ENCODE data around the gene VWC2L.

Gene VWC2L

DNA sequence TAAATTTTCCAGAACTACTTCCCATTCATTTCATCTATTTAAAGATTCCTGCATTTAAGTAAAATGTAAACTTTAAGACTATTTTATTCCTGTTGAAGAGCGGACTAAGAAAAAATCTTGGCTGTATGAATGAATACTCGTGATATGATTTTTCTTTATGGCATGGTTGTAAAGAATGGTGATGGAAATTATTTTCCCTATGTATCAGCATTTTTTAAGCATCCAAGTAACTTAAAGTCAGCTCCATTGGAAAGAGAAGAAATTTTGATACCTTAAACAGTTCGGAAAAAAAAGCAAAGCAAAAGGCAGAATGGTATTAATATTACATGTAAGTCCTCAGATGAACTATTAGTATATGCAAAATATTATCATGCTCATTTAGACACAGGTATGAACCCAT lies 58.9 kb downstream of the VWC2L start:
- DNase-seq (ENCODE audit: low spot score) = no peak

- no peak for DNase-seq (ENCODE audit: low spot score)
Measured at GRCh38 chr2:214471382-214471781, 60.5 kb downstream of the VWC2L start.

GRCh38 chr2:214471990-214472389 lies 61.1 kb downstream of the VWC2L start:
- no peak for DNase-seq (ENCODE audit: low spot score)

- DNase-seq (ENCODE audit: low spot score) = no peak
Measured at GRCh38 chr2:214477305-214477704, 66.5 kb downstream of the VWC2L start.

DNA sequence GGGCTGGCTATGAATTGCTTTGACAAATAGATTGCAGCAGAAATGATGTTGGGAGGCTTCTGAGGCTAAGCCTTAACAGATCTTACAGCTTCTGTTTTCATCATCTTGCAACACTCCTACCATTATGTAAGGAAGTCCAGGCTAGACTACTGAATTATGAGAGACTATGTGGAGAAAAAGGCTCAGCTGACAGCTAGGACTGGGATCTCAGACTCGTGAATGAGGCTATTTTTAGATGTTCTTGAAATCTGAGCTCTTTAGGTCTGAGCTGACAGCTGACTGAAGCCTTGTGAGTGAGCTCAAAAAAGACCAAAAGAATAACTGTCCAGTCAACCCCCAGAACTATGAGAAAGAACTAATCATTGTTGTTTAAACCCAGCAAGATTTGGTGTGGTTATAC lies 70.3 kb downstream of the VWC2L start:
- DNase-seq (ENCODE audit: low spot score) = peak; percentile 8

- no peak for DNase-seq (ENCODE audit: low spot score)
Measured at GRCh38 chr2:214482728-214483127, 71.9 kb downstream of the VWC2L start.

DNA sequence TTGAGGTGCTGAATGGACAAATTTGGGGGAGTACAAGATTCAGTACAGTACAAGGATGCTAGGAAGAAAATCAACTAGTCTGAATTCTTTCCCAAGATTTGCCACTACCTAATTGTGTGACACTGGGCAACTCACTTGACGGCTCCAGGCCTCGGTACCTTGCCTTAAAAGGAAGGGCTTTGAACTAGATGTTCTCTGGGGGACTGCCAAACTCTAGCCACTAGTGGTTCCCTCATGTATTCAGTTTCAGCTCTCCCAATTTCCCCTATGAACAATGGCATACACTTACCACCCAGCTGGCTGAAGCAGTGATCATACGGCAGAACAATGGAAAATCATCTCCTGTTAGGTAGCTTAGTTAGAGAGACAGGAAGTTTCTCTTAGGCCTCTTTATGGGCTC lies 73.4 kb downstream of the VWC2L start:
- no peak for DNase-seq (ENCODE audit: low spot score)

DNA sequence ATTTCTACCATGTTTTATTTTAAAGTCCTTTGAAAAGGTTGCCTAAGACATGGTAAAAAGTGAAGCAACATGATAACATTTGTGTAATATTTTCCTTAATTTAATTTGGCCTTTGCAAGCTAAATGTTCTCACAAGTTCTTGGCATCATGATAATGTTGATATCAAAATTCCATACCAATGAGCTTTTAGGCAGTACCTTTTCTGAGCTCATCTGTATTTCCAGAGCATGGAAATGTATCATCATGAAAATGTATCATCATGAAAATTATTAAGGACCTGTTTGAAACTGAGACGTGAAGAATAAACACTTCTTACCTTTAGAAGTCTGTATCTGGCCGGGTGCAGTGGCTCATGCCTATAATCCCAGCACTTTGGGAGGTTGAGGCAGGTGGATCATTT lies 73.8 kb downstream of the VWC2L start:
- DNase-seq (ENCODE audit: low spot score) = no peak

- DNase-seq (ENCODE audit: low spot score) = no peak
Measured at GRCh38 chr2:214489181-214489580, 78.3 kb downstream of the VWC2L start.

DNA sequence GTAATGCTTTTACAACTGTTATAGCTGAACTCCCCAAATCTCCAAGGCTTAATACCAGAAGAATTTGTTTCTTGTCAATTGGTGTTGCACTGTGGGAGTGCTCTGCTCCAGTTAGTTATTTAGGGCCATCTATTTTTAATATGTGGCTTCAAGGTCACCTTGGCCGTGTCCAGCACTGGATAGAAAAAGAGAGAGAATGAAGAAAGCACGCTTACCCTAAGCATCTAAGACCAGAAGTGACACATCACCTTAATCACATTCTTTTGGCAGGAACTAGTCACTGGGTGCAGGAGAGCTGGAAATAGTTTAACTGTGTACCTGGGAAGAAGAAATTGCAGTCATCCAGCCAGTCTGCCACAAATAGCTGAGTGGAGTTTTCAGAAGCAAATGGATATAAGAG lies 78.8 kb downstream of the VWC2L start:
- DNase-seq (ENCODE audit: low spot score) = no peak

GRCh38 chr2:214492152-214492551 lies 81.3 kb downstream of the VWC2L start:
- DNase-seq (ENCODE audit: low spot score) = no peak

DNA sequence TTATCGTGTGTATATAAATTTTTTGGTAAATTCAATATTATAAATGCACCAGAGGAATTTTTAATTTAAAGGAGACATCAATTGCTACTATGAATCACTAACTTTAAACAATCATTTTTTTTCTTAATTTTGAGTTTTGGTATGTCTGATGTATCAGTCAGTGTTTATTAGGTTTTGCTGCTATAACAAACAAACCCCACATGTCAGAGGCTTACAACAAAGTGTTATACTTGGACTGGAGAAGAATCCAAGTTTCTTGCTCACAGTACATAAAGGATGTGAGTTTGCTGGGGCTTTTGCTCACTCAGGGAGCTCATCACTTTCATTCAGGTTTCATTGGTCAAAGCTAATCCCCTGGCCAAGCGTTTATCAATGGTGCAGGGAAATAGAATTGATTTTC lies 81.8 kb downstream of the VWC2L start:
- DNase-seq (ENCODE audit: low spot score) = no peak

- no peak for DNase-seq (ENCODE audit: low spot score)
Measured at GRCh38 chr2:214497489-214497888, 86.6 kb downstream of the VWC2L start.

DNA sequence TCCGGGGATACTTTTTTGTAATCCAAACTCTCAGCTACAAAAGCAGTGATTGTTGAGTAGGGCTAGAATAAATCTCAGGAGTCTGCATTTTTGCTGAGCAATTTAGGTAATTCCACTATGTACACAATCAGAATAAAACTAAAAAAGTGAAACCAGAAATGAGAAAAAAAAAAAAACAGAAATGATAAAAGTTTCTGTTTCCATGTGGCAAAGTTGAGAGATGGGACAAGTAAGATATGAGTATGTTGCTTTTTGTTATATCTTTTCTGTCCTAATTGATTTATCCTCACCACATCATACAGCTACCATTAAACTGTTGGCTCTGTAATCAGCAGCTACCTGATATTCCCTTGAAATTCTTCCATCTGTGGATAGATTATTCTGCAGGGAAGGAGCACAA lies 92.7 kb downstream of the VWC2L start:
- DNase-seq (ENCODE audit: low spot score) = no peak

GRCh38 chr2:214504599-214505376 lies 93.9 kb downstream of the VWC2L start:
- peak; percentile 2 for DNase-seq (ENCODE audit: low spot score)

DNA sequence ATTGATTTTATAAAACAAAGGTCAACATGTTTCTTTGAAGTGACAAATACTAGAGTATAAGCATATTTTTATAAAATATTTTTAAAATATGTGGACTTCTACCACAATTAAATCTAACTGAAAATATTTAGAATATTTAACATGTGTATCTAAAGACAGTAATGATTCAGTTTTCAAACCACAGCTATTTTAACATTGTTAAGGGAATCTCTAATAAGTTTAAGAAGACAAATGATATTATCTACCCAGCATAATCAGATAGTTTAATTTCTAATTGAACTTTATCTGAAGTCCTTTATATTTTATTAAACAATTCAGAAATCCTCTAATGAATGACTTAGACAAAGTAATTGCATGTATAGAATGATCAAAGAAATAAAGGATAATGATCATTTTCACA lies 96.2 kb downstream of the VWC2L start:
- DNase-seq (ENCODE audit: low spot score) = no peak

DNA sequence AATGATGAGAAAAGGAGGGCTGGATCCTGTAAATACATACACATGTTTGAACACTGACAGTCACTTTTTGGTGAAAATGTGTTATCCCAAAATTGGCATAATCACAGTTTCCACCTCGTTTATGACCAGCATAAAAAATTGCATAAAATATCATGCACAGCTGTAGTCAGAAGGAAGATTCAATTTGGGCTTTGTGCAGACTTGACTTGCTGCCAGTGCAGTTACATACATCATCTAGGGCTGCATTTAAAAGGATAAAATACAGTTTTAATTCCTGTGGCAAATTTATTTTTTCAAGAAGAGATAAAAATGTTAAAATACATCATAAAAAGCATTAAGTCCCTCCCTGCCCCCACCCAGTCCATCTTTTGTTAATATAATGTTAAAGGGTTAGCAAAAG lies 103.8 kb downstream of the VWC2L start:
- no peak for DNase-seq (ENCODE audit: low spot score)

DNA sequence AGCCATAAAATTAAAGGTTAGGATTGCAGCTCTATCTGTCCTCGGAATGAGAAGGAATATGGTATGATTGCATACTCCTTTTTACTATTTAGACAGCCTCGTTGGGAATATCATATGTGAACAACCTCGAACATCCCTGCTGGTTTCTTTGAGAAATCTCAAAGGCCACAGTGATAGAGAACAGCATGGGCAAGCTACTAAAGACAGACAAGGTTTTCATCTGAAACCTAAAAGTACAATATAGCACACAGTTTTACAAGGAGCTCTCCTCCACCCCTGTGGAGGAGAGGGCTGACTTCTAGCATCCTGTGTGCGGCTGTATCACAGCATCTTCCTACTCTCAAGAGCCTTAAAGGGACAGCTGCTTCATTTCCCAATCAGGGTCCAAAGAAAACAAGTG lies 104.3 kb downstream of the VWC2L start:
- no peak for DNase-seq (ENCODE audit: low spot score)

- no peak for DNase-seq (ENCODE audit: low spot score)
Measured at GRCh38 chr2:214519258-214519818, 108.5 kb downstream of the VWC2L start.

- DNase-seq (ENCODE audit: low spot score) = no peak
Measured at GRCh38 chr2:214529021-214529420, 118.2 kb downstream of the VWC2L start.

GRCh38 chr2:214529514-214529913 lies 118.7 kb downstream of the VWC2L start:
- DNase-seq (ENCODE audit: low spot score) = no peak

GRCh38 chr2:214533541-214533940 lies 122.7 kb downstream of the VWC2L start:
- no peak for DNase-seq (ENCODE audit: low spot score)

DNA sequence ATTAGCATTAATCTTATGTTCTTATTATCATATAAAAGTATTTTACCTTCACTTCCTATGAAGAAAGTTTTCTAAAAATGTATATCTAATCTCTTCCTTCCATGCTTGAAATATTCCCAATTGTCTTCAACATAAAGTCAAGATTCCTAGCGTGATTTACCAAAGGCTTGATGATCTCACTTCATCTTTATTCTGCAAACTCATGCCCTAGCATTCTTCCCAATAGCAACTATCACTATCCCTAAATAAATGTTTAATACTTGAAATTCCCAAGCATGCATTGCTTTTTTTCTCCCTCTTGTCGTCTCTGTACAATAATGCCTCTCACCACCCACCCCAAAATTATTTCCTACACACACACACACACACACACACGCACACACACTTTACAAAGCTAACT lies 125.8 kb downstream of the VWC2L start:
- no peak for DNase-seq (ENCODE audit: low spot score)

GRCh38 chr2:214537929-214538328 lies 127.1 kb downstream of the VWC2L start:
- DNase-seq (ENCODE audit: low spot score) = no peak

All from cerebellar cortex (tissue), 1 donor.